GM23338 (cell line): ENCODE data around the gene DAO. TPM values are rescaled to one million over a fixed set of nuclear protein-coding genes. Genes with fewer than 3 reads are reported as not detected.

ENCODE experiments used
- ATAC-seq: fragments of 200-7000 bp; cut with Tn5 transposase; 3 replicates; pipeline ENCODE4 v1.9.1; 2020
- DNase-seq: peaks from one replicate; pipeline ENCODE4 v3.0.0-alpha.2; 2015; ENCODE audit warnings: low spot score
- H2AFZ ChIP-seq: fragments of 200-600 bp; sonication (generic); 2 replicates; pipeline ENCODE4 v1.8.0; 2016; ENCODE audit warnings: antibody characterized with exemption, mild to moderate bottlenecking, moderate library complexity
- H3F3A ChIP-seq: fragments of 200-600 bp; sonication (generic); replicated peaks from 2 replicates; pipeline ENCODE4 v1.8.0; 2017; ENCODE audit warnings: antibody characterized with exemption, mixed run types, low read depth
- H3K27ac ChIP-seq: fragments of 200-600 bp; sonication (generic); 2 replicates; pipeline ENCODE4 v1.6.1; 2016; ENCODE audit warnings: low read depth
- H3K27me3 ChIP-seq: fragments of 200-600 bp; sonication (generic); 2 replicates; pipeline ENCODE4 v1.8.0; 2016; ENCODE audit warnings: mild to moderate bottlenecking, mixed run types, moderate library complexity; ENCODE audit not compliant: insufficient read depth
- H3K36me3 ChIP-seq: fragments of 200-600 bp; sonication (generic); 2 replicates; pipeline ENCODE4 v1.8.0; 2016; ENCODE audit warnings: mild to moderate bottlenecking; ENCODE audit not compliant: insufficient read depth
- H3K4me1 ChIP-seq: fragments of 200-600 bp; sonication (generic); 2 replicates; pipeline ENCODE4 v1.8.0; 2016; ENCODE audit warnings: mild to moderate bottlenecking, moderate library complexity; ENCODE audit not compliant: insufficient read depth
- H3K4me2 ChIP-seq: fragments of 200-600 bp; sonication (generic); 2 replicates; pipeline ENCODE4 v1.7.1; 2017; ENCODE audit warnings: mixed run types
- H3K4me3 ChIP-seq: fragments of 200-600 bp; sonication (generic); 2 replicates; pipeline ENCODE4 v1.6.1; 2016; ENCODE audit warnings: mixed run types
- H3K79me2 ChIP-seq: fragments of 200-600 bp; sonication (generic); replicated peaks from 2 replicates; pipeline ENCODE4 v1.8.0; 2017; ENCODE audit warnings: mild to moderate bottlenecking; ENCODE audit not compliant: insufficient read depth
- H3K9me2 ChIP-seq: fragments of 200-600 bp; sonication (generic); 2 replicates; pipeline ENCODE4 v1.8.0; 2017; ENCODE audit not compliant: insufficient read depth
- H4K20me1 ChIP-seq: fragments of 200-600 bp; sonication (generic); replicated peaks from 2 replicates; pipeline ENCODE4 v1.8.0; 2017; ENCODE audit warnings: mild to moderate bottlenecking; ENCODE audit not compliant: insufficient read depth
- H3K27ac Mint-ChIP-seq: 2 replicates; pipeline ENCODE4 v1.8.0; 2020; ENCODE audit warnings: inconsistent platforms, mild to moderate bottlenecking, moderate library complexity, mixed read lengths
- H3K27me3 Mint-ChIP-seq: 3 replicates; pipeline ENCODE4 v1.8.0; 2022; ENCODE audit warnings: low read depth, mild to moderate bottlenecking, moderate library complexity, mixed read lengths, inconsistent platforms; ENCODE audit not compliant: insufficient read depth, poor library complexity
- H3K36me3 Mint-ChIP-seq: 3 replicates; pipeline ENCODE4 v1.8.0; 2021; ENCODE audit warnings: low read depth, mild to moderate bottlenecking, inconsistent platforms, moderate library complexity, mixed read lengths
- H3K4me1 Mint-ChIP-seq: 3 replicates; pipeline ENCODE4 v1.8.0; 2020; ENCODE audit warnings: mild to moderate bottlenecking, inconsistent platforms, mixed read lengths
- H3K4me3 Mint-ChIP-seq: 3 replicates; pipeline ENCODE4 v1.8.0; 2021; ENCODE audit warnings: moderate library complexity, mild to moderate bottlenecking, inconsistent platforms, mixed read lengths
- H3K9me3 Mint-ChIP-seq: 3 replicates; pipeline ENCODE4 v1.8.0; 2020; ENCODE audit warnings: moderate library complexity, mild to moderate bottlenecking, inconsistent platforms, mixed read lengths
- CREB1 ChIP-seq: fragments of 250-450 bp; sonication (Bioruptor Pico); IDR thresholded peaks from 2 replicates; pipeline ENCODE4 v1.5.0; 2020; ENCODE audit warnings: low read depth, mild to moderate bottlenecking, moderate library complexity
- CTCF ChIP-seq, 2 experiments: fragments of 200-600 bp in 1 of 2; sonication (generic) in 1 of 2; conservative IDR thresholded peaks; 2 replicates each; pipeline versions ENCODE4 v1.5.1 to v1.6.1; 2016 to 2017; ENCODE audit warnings: antibody characterized with exemption in 2 of 2, low read depth in 2 of 2, mild to moderate bottlenecking in 2 of 2, moderate library complexity in 1 of 2
- EZH2 ChIP-seq: fragments of 200-600 bp; sonication (generic); IDR thresholded peaks from one replicate; pipeline ENCODE4 v1.8.0; 2017; ENCODE audit warnings: antibody characterized with exemption, mild to moderate bottlenecking, low read depth; ENCODE audit not compliant: unreplicated experiment
- EZH2phosphoT487 ChIP-seq: fragments of 200-600 bp; sonication (generic); IDR thresholded peaks from one replicate; pipeline ENCODE4 v1.8.1; 2018; ENCODE audit warnings: antibody characterized with exemption; ENCODE audit not compliant: unreplicated experiment
- JUNB ChIP-seq: IDR thresholded peaks from one replicate; pipeline ENCODE4 v1.6.1; 2016; ENCODE audit warnings: antibody characterized with exemption; ENCODE audit not compliant: unreplicated experiment
- NANOG ChIP-seq: IDR thresholded peaks from 2 replicates; pipeline ENCODE4 v1.6.1; 2016; ENCODE audit warnings: antibody characterized with exemption, borderline replicate concordance
- POLR2AphosphoS5 ChIP-seq: IDR thresholded peaks from 2 replicates; pipeline ENCODE4 v1.6.1; 2016; ENCODE audit warnings: antibody characterized with exemption, low read depth
- REST ChIP-seq: IDR thresholded peaks from one replicate; pipeline ENCODE4 v1.6.1; 2018; ENCODE audit warnings: antibody characterized with exemption; ENCODE audit not compliant: unreplicated experiment
- STAT1 ChIP-seq: IDR thresholded peaks from one replicate; pipeline ENCODE4 v1.6.1; 2016; ENCODE audit warnings: antibody characterized with exemption; ENCODE audit not compliant: unreplicated experiment
- ZNF114 ChIP-seq: fragments of 250-450 bp; sonication (Bioruptor Pico); IDR thresholded peaks from 2 replicates; pipeline ENCODE4 v1.5.0; 2020; ENCODE audit warnings: mild to moderate bottlenecking, moderate library complexity
- ZNF331 ChIP-seq: fragments of 250-450 bp; sonication (Bioruptor Pico); IDR thresholded peaks from 2 replicates; pipeline ENCODE4 v1.5.0; 2020; ENCODE audit warnings: low read depth, mild to moderate bottlenecking, moderate library complexity
- ZNF462 ChIP-seq: fragments of 250-450 bp; sonication (Bioruptor Pico); IDR thresholded peaks from 2 replicates; pipeline ENCODE4 v1.5.0; 2020; ENCODE audit warnings: mild to moderate bottlenecking, moderate library complexity
- polyA plus RNA-seq: library from polyadenylated mRNA; unstranded; fragments of >200 nt; fragmentation: Nextera tagmentation; extraction: Ambion mirVana; gene quantifications from 2 replicates; pipeline ENCODE4 v1.2.1, GENCODE V29; 2016
- total RNA-seq: library from RNA; depleted of rRNA; stranded (reverse); fragments of >200 nt; shearing (Covaris generic); gene quantifications from 2 replicates; pipeline ENCODE4 v1.2.3, GENCODE V29; 2014
- TF ChIP-seq, protein P1 (sequence below): IDR thresholded peaks from 2 replicates; pipeline ENCODE4 v1.6.1; 2016; ENCODE audit warnings: antibody characterized with exemption

The DAO gene
- total and polyA plus RNA-seq, 2 experiments from 2014 or later: not detected

GRCh38 chr12:108837239-108837638 is 42.7 kb upstream of the DAO start:
- no peak overlapping the region for H2AFZ ChIP-seq
- H3K27me3 Mint-ChIP-seq: peaks cover 9% of the 10 kb centered on the region
- no peaks in the 10 kb centered on the region for H3K9me3 Mint-ChIP-seq
- H3F3A ChIP-seq: no peaks in the 10 kb centered on the region
- no peak overlapping the region for H3K27ac ChIP-seq
- H3K79me2 ChIP-seq: peaks cover 3% of the 10 kb centered on the region; the same call in 1 of the 2 replicates
- no peak for DNase-seq
- no peaks in the 10 kb centered on the region; the same call in 1 of the 2 replicates for H4K20me1 ChIP-seq
- peaks cover 19% of the 10 kb centered on the region for H3K4me1 ChIP-seq
- H3K4me1 Mint-ChIP-seq: peaks cover 28% of the 10 kb centered on the region
- no peaks in the 10 kb centered on the region for H3K9me2 ChIP-seq
- no peak overlapping the region for H3K4me3 ChIP-seq
- ATAC-seq: no peak
- no peaks in the 10 kb centered on the region for H3K36me3 ChIP-seq
- no peak for TF ChIP-seq CREB1 (CRISPR knock-in tag)
- TF ChIP-seq STAT1: no peak
- TF ChIP-seq EZH2: no peak
- no peak for TF ChIP-seq ZNF114 (CRISPR knock-in tag)
- TF ChIP-seq EZH2phosphoT487: no peak
- TF ChIP-seq ZNF462: no peak
- no peak for TF ChIP-seq NANOG
- TF ChIP-seq POLR2AphosphoS5: no peak
- TF ChIP-seq, protein P1, sequence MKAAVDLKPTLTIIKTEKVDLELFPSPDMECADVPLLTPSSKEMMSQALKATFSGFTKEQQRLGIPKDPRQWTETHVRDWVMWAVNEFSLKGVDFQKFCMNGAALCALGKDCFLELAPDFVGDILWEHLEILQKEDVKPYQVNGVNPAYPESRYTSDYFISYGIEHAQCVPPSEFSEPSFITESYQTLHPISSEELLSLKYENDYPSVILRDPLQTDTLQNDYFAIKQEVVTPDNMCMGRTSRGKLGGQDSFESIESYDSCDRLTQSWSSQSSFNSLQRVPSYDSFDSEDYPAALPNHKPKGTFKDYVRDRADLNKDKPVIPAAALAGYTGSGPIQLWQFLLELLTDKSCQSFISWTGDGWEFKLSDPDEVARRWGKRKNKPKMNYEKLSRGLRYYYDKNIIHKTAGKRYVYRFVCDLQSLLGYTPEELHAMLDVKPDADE: no peak
- TF ChIP-seq JUNB: no peak
- TF ChIP-seq CTCF (conservative IDR thresholded peaks at IDR 0.05; ENCODE audit: low read depth in 2 of 2): no peak
- no peak for TF ChIP-seq REST
- no peak for TF ChIP-seq ZNF331 (CRISPR knock-in tag)
- no peak overlapping the region for H3K4me2 ChIP-seq
- peak overlapping the region; percentile 2; the same call in 1 of the 2 replicates for H3K27ac Mint-ChIP-seq
- H3K36me3 Mint-ChIP-seq: peaks cover 2% of the 10 kb centered on the region; the same call in 2 of the 3 replicates
- H3K4me3 Mint-ChIP-seq: no peak overlapping the region
- no peaks in the 10 kb centered on the region for H3K27me3 ChIP-seq
